ENCODE measurements around the gene PIGR. TPM values are rescaled to one million over a fixed set of nuclear protein-coding genes. Genes with fewer than 3 reads are reported as not detected.

The PIGR gene
- total RNA-seq, 2 experiments from 2014 or later, result 0.03 TPM; not detected in 1

DNA sequence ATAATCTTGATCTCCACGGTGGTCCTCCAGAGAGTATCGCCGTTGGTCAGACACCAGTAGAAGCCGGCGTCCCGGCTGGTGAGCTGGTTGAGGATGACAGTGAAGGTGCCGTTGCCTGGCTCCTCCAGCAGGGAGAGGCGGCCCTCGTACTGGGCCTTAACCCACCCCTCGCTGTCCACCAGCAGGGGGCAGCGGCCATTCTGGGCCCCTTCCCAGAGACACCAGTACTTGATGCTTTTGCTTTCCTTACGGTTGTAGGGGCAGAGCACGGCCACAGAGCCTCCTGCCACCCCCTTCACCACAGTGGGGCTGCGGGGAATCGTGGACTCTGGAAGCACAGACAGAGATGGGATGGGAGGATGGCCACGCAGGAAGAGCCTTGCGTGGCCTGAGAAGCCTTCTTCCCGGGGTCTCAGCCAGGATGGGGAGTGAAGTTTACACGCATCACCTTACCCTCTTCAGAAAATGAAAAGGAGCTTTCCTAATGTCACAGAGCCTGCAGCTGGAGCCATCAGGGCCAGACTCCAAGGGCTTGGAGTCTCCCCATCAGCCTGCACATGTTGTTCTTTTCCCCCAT lies 10.7 kb downstream of the PIGR start:
- ChIA-PET POLR2A (interaction anchor here (0.7 to 0.9 kb wide), 2 partner anchors 13 to 19 kb away, joined by 3 to 4 read pairs; no protein-coding TSS in a partner anchor), CTCF (ENCODE audit: unreplicated experiment) (no interaction called here)
- Histone ChIP-seq H3K79me2 (ENCODE audit: insufficient read depth, low read depth, low read length) (no peaks in the 10 kb centered on the region), H3K9me3 (ENCODE audit: low read length) (no peaks in the 10 kb centered on the region), H3K4me1 (ENCODE audit: insufficient read depth, low read length, poor library complexity, severe bottlenecking) (peaks cover 5% of the 10 kb centered on the region), H2AFZ (ENCODE audit: low read length) (no peak overlapping the region), H3K27ac (ENCODE audit: low read depth, low read length, poor library complexity, severe bottlenecking) (no peak overlapping the region), H3K9me2 (ENCODE audit: insufficient read depth, low read length) (no peaks in the 10 kb centered on the region), H3K4me2 (ENCODE audit: low read length) (no peak overlapping the region), H3K4me3 (ENCODE audit: low read depth, low read length, poor library complexity, severe bottlenecking) (no peak overlapping the region), H3K36me3 (ENCODE audit: insufficient read depth, low read length) (no peaks in the 10 kb centered on the region), H4K20me1 (ENCODE audit: insufficient read depth, low read length) (no peaks in the 10 kb centered on the region)
- no TSS peak for BruUV-seq (replicated peaks)
- intact Hi-C loops (cut with micrococcal nuclease; ENCODE audit: unreplicated experiment), result no loop called here
- no peak for TF ChIP-seq EZH2phosphoT487 (IDR thresholded peaks at IDR 0.05; ENCODE audit: borderline replicate concordance, low read depth, low read length)
- TF ChIP-seq, protein P1, sequence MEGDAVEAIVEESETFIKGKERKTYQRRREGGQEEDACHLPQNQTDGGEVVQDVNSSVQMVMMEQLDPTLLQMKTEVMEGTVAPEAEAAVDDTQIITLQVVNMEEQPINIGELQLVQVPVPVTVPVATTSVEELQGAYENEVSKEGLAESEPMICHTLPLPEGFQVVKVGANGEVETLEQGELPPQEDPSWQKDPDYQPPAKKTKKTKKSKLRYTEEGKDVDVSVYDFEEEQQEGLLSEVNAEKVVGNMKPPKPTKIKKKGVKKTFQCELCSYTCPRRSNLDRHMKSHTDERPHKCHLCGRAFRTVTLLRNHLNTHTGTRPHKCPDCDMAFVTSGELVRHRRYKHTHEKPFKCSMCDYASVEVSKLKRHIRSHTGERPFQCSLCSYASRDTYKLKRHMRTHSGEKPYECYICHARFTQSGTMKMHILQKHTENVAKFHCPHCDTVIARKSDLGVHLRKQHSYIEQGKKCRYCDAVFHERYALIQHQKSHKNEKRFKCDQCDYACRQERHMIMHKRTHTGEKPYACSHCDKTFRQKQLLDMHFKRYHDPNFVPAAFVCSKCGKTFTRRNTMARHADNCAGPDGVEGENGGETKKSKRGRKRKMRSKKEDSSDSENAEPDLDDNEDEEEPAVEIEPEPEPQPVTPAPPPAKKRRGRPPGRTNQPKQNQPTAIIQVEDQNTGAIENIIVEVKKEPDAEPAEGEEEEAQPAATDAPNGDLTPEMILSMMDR (conservative IDR thresholded peaks at IDR 0.05; ENCODE audit: low read length), result peak; percentile 53; the same call in 1 of the 2 replicates
- no peak for DNase-seq (ENCODE audit: low spot score)

DNA sequence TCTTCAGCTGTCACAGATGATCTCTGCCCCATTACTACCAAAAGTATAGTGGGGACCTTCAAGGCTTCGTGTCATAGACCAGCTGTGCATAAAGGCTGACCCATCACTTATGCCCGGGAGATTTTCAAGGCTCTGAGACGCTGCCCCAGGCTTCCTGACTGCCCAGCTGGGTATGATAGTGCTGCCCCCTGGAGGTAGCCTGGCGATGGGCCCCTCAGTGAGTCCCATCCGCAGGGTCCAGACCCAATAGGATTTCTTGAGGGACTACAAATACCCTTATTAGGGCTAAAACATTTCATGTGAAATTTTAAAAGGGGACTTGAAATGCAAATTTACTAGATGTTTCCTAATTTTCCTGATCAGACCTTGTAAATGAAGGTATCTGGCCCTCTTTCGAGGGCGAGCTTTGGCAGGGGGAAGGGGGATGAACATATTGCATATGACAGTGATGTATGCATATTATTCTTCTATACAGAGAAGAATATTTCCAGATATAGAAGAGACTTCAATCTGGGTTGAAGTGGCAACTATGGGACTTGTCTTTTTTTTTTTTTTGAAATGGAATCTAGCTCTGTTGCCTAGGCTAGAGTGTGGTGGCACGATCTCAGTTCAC lies 12.8 kb downstream of the PIGR start:
- peak; percentile 66 for DNase-seq (ENCODE audit: low spot score)
- no peak overlapping the region for H2AFZ ChIP-seq (ENCODE audit: low read length)
- no TSS peak for BruUV-seq (replicated peaks)
- no peak overlapping the region for H3K27ac ChIP-seq (ENCODE audit: low read depth, low read length, poor library complexity, severe bottlenecking)
- TF ChIP-seq EZH2phosphoT487 (IDR thresholded peaks at IDR 0.05; ENCODE audit: borderline replicate concordance, low read depth, low read length), result no peak
- TF ChIP-seq, protein P1 (conservative IDR thresholded peaks at IDR 0.05; ENCODE audit: low read length), result peak; percentile 90
- POLR2A ChIA-PET, result interaction anchor here (0.6 to 0.7 kb wide), 2 partner anchors 158 to 306 kb away, joined by 3 to 4 read pairs; no protein-coding TSS in a partner anchor
- CTCF ChIA-PET (ENCODE audit: unreplicated experiment), result interaction anchor here (0.5 to 1.4 kb wide), 3 partner anchors 27 to 306 kb away, joined by 3 to 7 read pairs (median 4); no protein-coding TSS in a partner anchor
- no peaks in the 10 kb centered on the region for H3K36me3 ChIP-seq (ENCODE audit: insufficient read depth, low read length)
- H3K79me2 ChIP-seq (ENCODE audit: insufficient read depth, low read depth, low read length), result no peaks in the 10 kb centered on the region
- H3K4me3 ChIP-seq (ENCODE audit: low read depth, low read length, poor library complexity, severe bottlenecking), result no peak overlapping the region
- no peaks in the 10 kb centered on the region for H3K9me2 ChIP-seq (ENCODE audit: insufficient read depth, low read length)
- no peak overlapping the region for H3K4me2 ChIP-seq (ENCODE audit: low read length)
- H3K4me1 ChIP-seq (ENCODE audit: insufficient read depth, low read length, poor library complexity, severe bottlenecking), result peaks cover 17% of the 10 kb centered on the region
- intact Hi-C loops (cut with micrococcal nuclease; ENCODE audit: unreplicated experiment), result loop anchor here (1.0 to 5.0 kb wide), 2 partner anchors 21 to 119 kb away; partner anchors contain the start of genes PFKFB2 and YOD1
- no peaks in the 10 kb centered on the region for H4K20me1 ChIP-seq (ENCODE audit: insufficient read depth, low read length)
- no peaks in the 10 kb centered on the region for H3K9me3 ChIP-seq (ENCODE audit: low read length)
